Adrenal gland (tissue), 12 donors: ENCODE data around the gene NCKAP5L. TPM values are rescaled to one million over a fixed set of nuclear protein-coding genes. Genes with fewer than 3 reads are reported as not detected.
"Not testable (repeated sequence)": the region's sequence is repeated elsewhere in the genome, so short reads cannot be mapped to it uniquely, and the experiment has no call there.

Experiments
- DNase-seq, 7 donors: peaks; one replicate each; pipeline ENCODE4 v3.0.0-alpha.2; 2019 to 2020
- H3K27ac ChIP-seq, 5 donors: fragments of 200-600 bp; sonication (generic) in 4 of 5; 1 replicate in 3 of 5; 2 replicates in 2 of 5; pipeline versions ENCODE4 v1.5.1 to v1.8.0; 2016 to 2020; ENCODE audit warnings: mild to moderate bottlenecking in 1 of 5
- H3K27me3 ChIP-seq: fragments of 200-600 bp; 2 replicates; pipeline ENCODE4 v1.8.0; 2021
- H3K36me3 ChIP-seq, 2 donors: fragments of 200-600 bp; replicated peaks in 1 of 2; 1 replicate in 1 of 2; 2 replicates in 1 of 2; pipeline versions ENCODE4 v1.5.1 to v1.8.0; 2018 to 2022
- H3K4me1 ChIP-seq, 2 donors: fragments of 200-600 bp; replicated peaks in 1 of 2; 1 replicate in 1 of 2; 2 replicates in 1 of 2; pipeline versions ENCODE4 v1.5.1 to v1.8.0; 2018 to 2021
- H3K4me3 ChIP-seq, 4 donors: fragments of 200-600 bp; sonication (generic) in 3 of 4; one replicate each; pipeline ENCODE4 v1.5.1; 2016 to 2018
- H3K9me3 ChIP-seq, 3 donors: fragments of 200-600 bp; sonication (generic) in 1 of 3; replicated peaks in 1 of 3; 1 replicate in 2 of 3; 2 replicates in 1 of 3; pipeline versions ENCODE4 v1.5.1 to v1.8.0; 2016 to 2021
- POLR2A ChIP-seq, 2 donors: fragments of 450-650 bp; IDR thresholded peaks; one replicate each; pipeline ENCODE4 v1.6.1; 2017; ENCODE audit warnings: antibody characterized with exemption in 2 of 2, mild to moderate bottlenecking in 2 of 2, moderate library complexity in 1 of 2
- WGBS, 4 donors: extraction: QIAGEN DNeasy Blood & Tissue Kit in 2 of 4; methylation state at CpG; one replicate each; pipeline versions ENCODE4 v1.1.5 to v1.1.7; 2013 to 2017; 5-methylcytosine and 5-hydroxymethylcytosine counted together
- intact Hi-C, 2 donors: fragments of 100-400 bp; cut with DNase I; formaldehyde crosslinking; loops; one replicate each; pipeline versions ENCODE4 v1.14.1 to v1.15.0; 2022 to 2023
- polyA plus RNA-seq, 3 donors: library from polyadenylated mRNA; stranded (reverse); fragments of 200-250 nt in 2 of 3; fragments of 350-450 nt in 1 of 3; fragmentation: Illumina TruSeq in 1 of 3; extraction: RNeasy Lipid Tissue Mini Kit (QIAGEN cat#74804) in 1 of 3; gene quantifications; one replicate each; pipeline ENCODE4 v1.2.3, GENCODE V29; 2013 to 2014
- total RNA-seq, 9 donors: library from RNA; depleted of rRNA in 4 of 9; stranded (reverse); fragments of >200 nt in 4 of 9; fragments of 120-200 nt in 1 of 9; fragmentation: NEBNext Ultra II Directional in 1 of 9; extraction: Animal tissue kit (Norgen Biotek cat#: 25700) in 1 of 9; gene quantifications; one replicate each; pipeline versions ENCODE4 v1.1.0 to v1.2.4, GENCODE V29; 2013 to 2023
- TF ChIP-seq, protein P1 (sequence below), 6 experiments: fragments of 450-650 bp in 4 of 6; fragments of 200-600 bp in 2 of 6; sonication (generic) in 1 of 6; IDR thresholded peaks; 1 replicate in 5 of 6; 2 replicates in 1 of 6; pipeline versions ENCODE4 v1.5.1 to v1.8.0; 2016 to 2021; ENCODE audit warnings: antibody characterized with exemption in 6 of 6, mild to moderate bottlenecking in 2 of 6, moderate library complexity in 1 of 6
- donor health status: healthy with polysubstance abuse.
- donor health status: Bipolar disorder and iron deficiency.
- donor health status: DM: yes; HTN: yes; CAD: no.
- donor health status: DM: no; HTN: no; CAD: no.
- donor health status: DM: no; HTN: no; CAD: no.
- donor health status: DM: yes; HTN: yes; CAD: no.

NCKAP5L gene
- total and polyA plus RNA-seq, 12 donors, result 5.5 to 143 (median 38.4) TPM

DNA sequence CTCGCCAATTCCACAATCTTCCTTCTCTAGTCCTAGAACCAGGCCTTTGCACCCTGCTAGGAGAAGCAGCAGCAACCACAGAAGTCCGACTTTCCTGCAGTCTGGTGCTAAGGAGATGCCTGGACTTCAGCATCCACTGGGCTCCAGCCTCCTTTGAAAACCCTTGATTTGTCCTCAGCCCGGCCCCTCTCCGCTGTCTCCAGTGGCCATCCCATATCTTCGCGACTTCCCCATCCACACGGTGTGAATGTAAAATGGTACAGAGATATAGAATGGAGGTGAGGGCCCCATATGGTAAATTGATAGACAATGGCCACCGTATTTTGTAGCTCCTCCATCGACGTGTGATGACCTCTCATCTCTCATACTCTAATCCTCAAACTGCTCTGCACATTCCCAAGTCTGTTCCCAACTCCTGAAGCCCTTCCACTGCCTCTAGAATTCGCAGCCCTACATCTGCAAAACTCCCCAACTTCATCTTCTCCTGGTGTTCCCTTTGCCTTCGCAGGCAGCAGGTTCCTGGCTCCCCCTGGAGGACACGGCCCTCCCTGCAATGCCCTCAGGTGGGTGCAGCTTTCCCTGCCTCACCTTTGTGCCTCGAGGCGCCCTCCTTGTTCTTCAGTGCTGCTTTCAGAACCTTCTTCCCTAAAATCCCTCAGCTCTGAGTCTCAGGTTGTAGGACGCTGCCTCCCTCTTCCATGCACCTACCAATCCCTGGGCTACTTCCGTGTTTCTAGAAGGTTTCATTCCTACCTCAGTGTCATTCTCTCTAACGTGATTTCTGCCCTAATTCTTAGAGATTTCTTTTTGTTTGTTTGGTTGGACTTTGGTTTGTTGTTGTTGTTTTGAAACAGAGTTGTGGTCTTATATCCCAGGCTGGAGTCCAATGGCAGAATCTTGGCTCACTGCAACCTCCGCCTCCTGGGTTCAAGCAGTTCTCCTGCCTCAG lies 50.1 kb downstream of the NCKAP5L start:
- peak; percentile 47 to 78 (median 58) for DNase-seq
- no peak for TF ChIP-seq POLR2A (IDR thresholded peaks at IDR 0.05)
- TF ChIP-seq, protein P1, sequence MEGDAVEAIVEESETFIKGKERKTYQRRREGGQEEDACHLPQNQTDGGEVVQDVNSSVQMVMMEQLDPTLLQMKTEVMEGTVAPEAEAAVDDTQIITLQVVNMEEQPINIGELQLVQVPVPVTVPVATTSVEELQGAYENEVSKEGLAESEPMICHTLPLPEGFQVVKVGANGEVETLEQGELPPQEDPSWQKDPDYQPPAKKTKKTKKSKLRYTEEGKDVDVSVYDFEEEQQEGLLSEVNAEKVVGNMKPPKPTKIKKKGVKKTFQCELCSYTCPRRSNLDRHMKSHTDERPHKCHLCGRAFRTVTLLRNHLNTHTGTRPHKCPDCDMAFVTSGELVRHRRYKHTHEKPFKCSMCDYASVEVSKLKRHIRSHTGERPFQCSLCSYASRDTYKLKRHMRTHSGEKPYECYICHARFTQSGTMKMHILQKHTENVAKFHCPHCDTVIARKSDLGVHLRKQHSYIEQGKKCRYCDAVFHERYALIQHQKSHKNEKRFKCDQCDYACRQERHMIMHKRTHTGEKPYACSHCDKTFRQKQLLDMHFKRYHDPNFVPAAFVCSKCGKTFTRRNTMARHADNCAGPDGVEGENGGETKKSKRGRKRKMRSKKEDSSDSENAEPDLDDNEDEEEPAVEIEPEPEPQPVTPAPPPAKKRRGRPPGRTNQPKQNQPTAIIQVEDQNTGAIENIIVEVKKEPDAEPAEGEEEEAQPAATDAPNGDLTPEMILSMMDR (IDR thresholded peaks at IDR 0.05), result peak; percentile 52 to 76 (median 70)
- H3K27ac ChIP-seq, result no peak overlapping the region
- WGBS, 4 donors, result 46 to 49% (median 49%) methylated on average over 19 of the region's 19 CpGs
- intact Hi-C loops, result loop anchor here (5.0 to 10.0 kb wide), 2 partner anchors 54 to 67 kb away; partner anchors contain the start of gene BCDIN3D (in 1 of the 2)
- no peaks in the 10 kb centered on the region for H3K36me3 ChIP-seq
- no peaks in the 10 kb centered on the region for H3K27me3 ChIP-seq
- H3K4me1 ChIP-seq, result peaks cover 0 to under 1% of the 10 kb centered on the region in 2 donors
- no peaks in the 10 kb centered on the region for H3K9me3 ChIP-seq
- H3K4me3 ChIP-seq, result no peak overlapping the region

GRCh38 chr12:49777341-49777740 lies 50.9 kb downstream of the NCKAP5L start:
- H3K9me3 ChIP-seq, result no peaks in the 10 kb centered on the region
- no peak overlapping the region for H3K4me3 ChIP-seq
- TF ChIP-seq, protein P1 (IDR thresholded peaks at IDR 0.05), result no peak
- no peak for TF ChIP-seq POLR2A (IDR thresholded peaks at IDR 0.05)
- H3K27me3 ChIP-seq, result no peaks in the 10 kb centered on the region
- intact Hi-C loops, result loop anchor here (5.0 to 10.0 kb wide), 2 partner anchors 55 to 67 kb away; partner anchors contain the start of gene BCDIN3D (in 1 of the 2)
- 65 to 80% (median 72%) methylated on average over 3 of the region's 3 CpGs for WGBS, 4 donors
- DNase-seq, result no peak
- H3K27ac ChIP-seq, result no peak overlapping the region
- H3K36me3 ChIP-seq, result no peaks in the 10 kb centered on the region
- no peaks in the 10 kb centered on the region for H3K4me1 ChIP-seq

GRCh38 chr12:49776858-49777257 lies 51.4 kb downstream of the NCKAP5L start:
- no peak for DNase-seq
- intact Hi-C loops, result loop anchor here (5.0 to 10.0 kb wide), 2 partner anchors 55 to 68 kb away; partner anchors contain the start of gene BCDIN3D (in 1 of the 2)
- Histone ChIP-seq H3K9me3 (no peaks in the 10 kb centered on the region), H3K4me1 (no peaks in the 10 kb centered on the region), H3K27me3 (no peaks in the 10 kb centered on the region), H3K27ac (no peak overlapping the region), H3K4me3 (no peak overlapping the region), H3K36me3 (no peaks in the 10 kb centered on the region)
- 72 to 74% (median 73%) methylated on average over 5 of the region's 5 CpGs for WGBS, 4 donors
- no peak for TF ChIP-seq POLR2A (IDR thresholded peaks at IDR 0.05)
- TF ChIP-seq, protein P1 (IDR thresholded peaks at IDR 0.05), result no peak

DNA sequence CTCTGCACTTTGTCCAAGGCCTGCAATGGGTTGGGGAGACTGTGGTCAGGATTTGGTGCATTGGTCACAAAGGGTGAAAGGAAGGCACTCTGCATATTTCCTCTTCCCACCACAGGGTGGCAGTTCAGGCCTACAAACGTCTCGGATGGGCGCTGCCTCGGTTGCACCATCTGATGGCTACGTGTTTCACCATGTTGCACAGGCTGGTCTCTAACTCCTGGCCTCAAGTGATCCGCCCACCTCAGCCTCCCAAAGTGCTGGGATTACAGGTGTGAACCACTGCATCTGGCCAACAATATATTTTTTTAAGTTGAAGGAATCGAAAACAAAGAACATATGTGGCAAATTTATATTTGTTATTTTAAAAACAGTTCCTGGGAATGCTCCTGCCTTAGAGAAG lies 51.8 kb downstream of the NCKAP5L start:
- Histone ChIP-seq H3K9me3 (no peaks in the 10 kb centered on the region), H3K4me3 (no peak overlapping the region), H3K4me1 (no peaks in the 10 kb centered on the region), H3K27me3 (no peaks in the 10 kb centered on the region), H3K36me3 (no peaks in the 10 kb centered on the region), H3K27ac (no peak overlapping the region)
- intact Hi-C loops, result loop anchor here (5.0 to 10.0 kb wide), 2 partner anchors 56 to 68 kb away; partner anchors contain the start of gene BCDIN3D (in 1 of the 2)
- DNase-seq, result peak; percentile 55 to 87 (median 78)
- 11 to 35% (median 15%) methylated on average over 2 to 7 of the region's 7 CpGs for whole genome bisulfite sequencing, 4 donors
- TF ChIP-seq, protein P1 (IDR thresholded peaks at IDR 0.05), result peak; percentile 56 to 93 (median 86)
- TF ChIP-seq POLR2A (IDR thresholded peaks at IDR 0.05), result no peak

DNA sequence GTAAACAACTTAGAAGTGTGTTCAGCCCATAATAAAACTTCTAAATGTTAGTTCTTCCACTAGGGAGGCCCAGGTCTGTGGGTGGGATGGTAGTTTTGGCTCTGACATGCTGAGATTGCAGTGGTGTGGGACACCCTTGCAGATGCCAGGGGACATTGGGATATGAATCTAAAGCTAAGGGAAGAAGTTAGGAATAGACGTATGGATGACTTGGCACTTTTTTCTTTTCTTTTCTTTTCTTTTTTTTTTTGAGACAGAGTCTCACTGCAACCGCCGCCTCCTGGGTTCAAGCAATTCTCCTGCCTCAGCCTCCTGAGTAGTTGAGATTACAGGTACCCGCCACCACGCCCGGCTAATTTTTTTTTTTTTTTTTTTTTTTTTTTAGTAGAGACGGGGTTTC lies 55.1 kb downstream of the NCKAP5L start:
- WGBS, 4 donors, result 74 to 89% (median 81%) methylated on average over 6 to 7 of the region's 7 CpGs
- H3K27ac ChIP-seq, H3K27me3 ChIP-seq, H3K36me3 ChIP-seq, H3K9me3 ChIP-seq, H3K4me3 ChIP-seq, H3K4me1 ChIP-seq: not testable (repeated sequence)
- peak in 1 of 7 donors; percentile 1 for DNase-seq
- intact Hi-C loops, result loop anchor here in 1 of 2 donors (10.0 kb wide), 1 partner anchor 72 kb away; the partner anchor contains the start of gene BCDIN3D
